Heart right ventricle (tissue), 16 donors: Measurements from ENCODE around the gene MACO1. TPM values are rescaled to one million over a fixed set of nuclear protein-coding genes. Genes with fewer than 3 reads are reported as not detected.
"Not testable (repeated sequence)": the region's sequence is repeated elsewhere in the genome, so short reads cannot be mapped to it uniquely, and the experiment has no call there.

Experiments
- ATAC-seq, 8 donors: fragments of 200-7000 bp; cut with Tn5 transposase; one replicate each; pipeline ENCODE4 v1.9.1; 2020; ENCODE audit warnings: mild to moderate bottlenecking in 8 of 8, moderate library complexity in 8 of 8, moderate number of reproducible peaks in 1 of 8
- DNase-seq, 2 donors: peaks; one replicate each; pipeline ENCODE4 v3.0.0-alpha.2; 2020
- H3K27ac ChIP-seq, 10 donors: fragments of 200-600 bp; sonication (generic) in 2 of 10; one replicate each; pipeline versions ENCODE4 v1.5.0 to v1.8.0; 2020 to 2022; ENCODE audit warnings: mild to moderate bottlenecking in 3 of 10
- H3K27me3 ChIP-seq, 7 donors: fragments of 200-600 bp; one replicate each; pipeline ENCODE4 v1.8.0; 2021 to 2022; ENCODE audit warnings: mild to moderate bottlenecking in 2 of 7
- H3K36me3 ChIP-seq, 9 donors: fragments of 200-600 bp; sonication (generic) in 1 of 9; one replicate each; pipeline versions ENCODE4 v1.5.0 to v1.8.0; 2020 to 2022; ENCODE audit warnings: mild to moderate bottlenecking in 2 of 9
- H3K4me1 ChIP-seq, 9 donors: fragments of 200-600 bp; sonication (generic) in 1 of 9; one replicate each; pipeline versions ENCODE4 v1.5.0 to v1.8.0; 2020 to 2022; ENCODE audit warnings: mild to moderate bottlenecking in 4 of 9
- H3K4me3 ChIP-seq, 10 donors: fragments of 200-600 bp; sonication (generic) in 2 of 10; one replicate each; pipeline versions ENCODE4 v1.5.0 to v1.8.0; 2020 to 2022; ENCODE audit warnings: mild to moderate bottlenecking in 7 of 10, moderate library complexity in 2 of 10
- H3K9me3 ChIP-seq, 11 donors: fragments of 200-600 bp in 10 of 11; sonication (generic) in 2 of 11; one replicate each; pipeline versions ENCODE4 v1.5.0 to v1.8.0; 2013 to 2022; ENCODE audit warnings: mild to moderate bottlenecking in 2 of 11, control low read depth in 1 of 11, moderate library complexity in 1 of 11
- CTCF ChIP-seq, 9 donors: fragments of 200-600 bp; sonication (generic) in 2 of 9; IDR thresholded peaks; one replicate each; pipeline versions ENCODE4 v1.5.0 to v1.8.0; 2021 to 2022; ENCODE audit warnings: antibody characterized with exemption in 9 of 9, mild to moderate bottlenecking in 5 of 9, moderate library complexity in 1 of 9
- WGBS, 2 donors: extraction: QIAGEN DNeasy Blood & Tissue Kit; methylation state at CpG; one replicate each; pipeline ENCODE4 v1.1.7; 2013; ENCODE audit warnings: inconsistent platforms in 1 of 2; 5-methylcytosine and 5-hydroxymethylcytosine counted together
- intact Hi-C, 10 donors: fragments of 100-400 bp; cut with DNase I; formaldehyde crosslinking; loops; one replicate each; pipeline versions ENCODE4 v1.11.1 to v1.14.2; 2022
- polyA plus RNA-seq, 2 donors: library from polyadenylated mRNA; stranded (reverse); fragments of 200-250 nt; gene quantifications; one replicate each; pipeline ENCODE4 v1.2.3, GENCODE V29; 2013
- total RNA-seq, 10 donors: library from RNA; stranded (reverse); fragmentation: NEBNext Ultra II Directional in 3 of 10; extraction: Animal tissue kit (Norgen Biotek cat#: 25700) in 3 of 10; gene quantifications; one replicate each; pipeline versions ENCODE4 v1.2.1 to v1.2.4, GENCODE V29; 2021 to 2023
- donor health status: Arrhythmogenic right ventricular cardiomyopathy.
- donor health status: ischemic (EF 13 %, LVEDD 7.1; RV severe dilation, severe dysfunction).
- donor health status: healthy with polysubstance abuse.
- donor health status: DM: no; HTN: yes; CAD: no.
- donor health status: DM: no; HTN: no; CAD: no.
- donor health status: ischemic (EF 25% LVEDD 6.9; RV normal size, moderate dysfunction).
- donor health status: ischemic (EF 25% LVEDD 5.7; RV mildly dilated, moderate dysfunction).
- donor health status: healthy.
- donor health status: DM: yes; HTN: yes; CAD: no.
- donor health status: Ischemic cardiomyopathy.
- donor health status: ischemic (EF 35%, LVEDD 5.7; RV mildly dilated, moderate dysfunction).
- donor health status: nonischemic (EF 11% LVEDD 7.7; RV severe dilation, severe dysfunction).
- donor health status: DM: yes; HTN: yes; CAD: no.
- donor health status: PGD.
- donor health status: ischemic (EF 29% LVEDD 5.4; RV normal size, mild dysfunction).
- donor health status: nonischemic (EF 23%, LVEDD 6.1; RV moderate dilation, normal function).

MACO1 gene
- total and polyA plus RNA-seq, 12 donors: 8.7 to 15.5 (median 13.2) TPM

DNA sequence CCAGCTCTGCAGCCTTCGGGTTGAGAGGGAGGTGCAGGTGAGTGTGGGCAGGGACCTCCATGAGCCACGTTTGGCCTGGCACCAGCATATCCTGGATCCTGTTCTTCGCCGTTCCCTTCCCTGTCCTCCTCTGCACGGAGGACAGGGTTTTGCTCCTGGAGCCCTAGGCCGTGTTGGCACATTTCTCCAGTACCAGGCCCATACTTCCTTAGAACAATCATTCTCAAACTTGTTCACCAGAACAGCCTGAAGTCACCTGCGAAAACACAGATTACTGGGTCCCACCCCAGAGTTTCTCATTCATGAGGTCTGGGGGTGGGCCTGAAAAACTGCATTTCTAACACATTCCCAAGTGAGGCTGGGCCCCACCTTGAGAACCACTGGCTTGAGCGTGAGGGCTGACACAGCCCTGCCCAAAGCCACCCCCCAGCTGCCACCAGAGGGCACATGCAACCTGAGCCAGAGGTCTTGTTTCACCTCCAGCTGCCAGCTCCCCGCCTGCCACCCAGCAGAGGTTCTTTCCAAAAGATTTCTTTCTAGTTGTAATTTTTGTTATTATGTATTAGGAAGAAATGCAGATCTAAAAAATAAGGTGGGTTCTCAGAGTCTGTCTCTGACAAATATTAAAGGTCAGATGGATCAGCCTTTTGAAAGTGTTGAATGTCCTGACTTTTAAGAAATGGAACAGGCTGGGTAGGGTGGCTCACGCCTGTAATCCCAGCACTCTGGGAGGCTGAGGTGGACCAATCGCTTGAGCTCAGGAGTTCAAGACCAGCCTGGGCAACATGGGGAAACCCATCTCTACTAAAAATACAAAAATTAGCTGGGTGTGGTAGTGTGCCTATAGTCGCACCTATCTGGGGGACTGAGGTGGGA is 73.1 kb downstream of the MACO1 start:
- Histone ChIP-seq H3K27ac (no peak overlapping the region), H3K27me3 (no peaks in the 10 kb centered on the region), H3K36me3 (peaks cover 0 to 26% (median 4%) of the 10 kb centered on the region in 9 donors), H3K9me3 (no peaks in the 10 kb centered on the region), H3K4me3 (no peak overlapping the region), H3K4me1 (peaks cover 0 to 35% (median 7%) of the 10 kb centered on the region in 9 donors)
- TF ChIP-seq CTCF (IDR thresholded peaks at IDR 0.05): peak; percentile 26 to 68 (median 54)
- ATAC-seq: peak in 7 of 8 donors; percentile 60 to 87 (median 84)
- DNase-seq: peak; percentile 53 to 58
- intact Hi-C loops: loop anchor here in 3 of 10 donors (5.0 to 10.0 kb wide), 3 partner anchors 294 to 311 kb away; partner anchors contain the start of gene MTFR1L (in 1 of the 3)
- 84 to 86% methylated on average over 12 of the region's 12 CpGs for WGBS, 2 donors

DNA sequence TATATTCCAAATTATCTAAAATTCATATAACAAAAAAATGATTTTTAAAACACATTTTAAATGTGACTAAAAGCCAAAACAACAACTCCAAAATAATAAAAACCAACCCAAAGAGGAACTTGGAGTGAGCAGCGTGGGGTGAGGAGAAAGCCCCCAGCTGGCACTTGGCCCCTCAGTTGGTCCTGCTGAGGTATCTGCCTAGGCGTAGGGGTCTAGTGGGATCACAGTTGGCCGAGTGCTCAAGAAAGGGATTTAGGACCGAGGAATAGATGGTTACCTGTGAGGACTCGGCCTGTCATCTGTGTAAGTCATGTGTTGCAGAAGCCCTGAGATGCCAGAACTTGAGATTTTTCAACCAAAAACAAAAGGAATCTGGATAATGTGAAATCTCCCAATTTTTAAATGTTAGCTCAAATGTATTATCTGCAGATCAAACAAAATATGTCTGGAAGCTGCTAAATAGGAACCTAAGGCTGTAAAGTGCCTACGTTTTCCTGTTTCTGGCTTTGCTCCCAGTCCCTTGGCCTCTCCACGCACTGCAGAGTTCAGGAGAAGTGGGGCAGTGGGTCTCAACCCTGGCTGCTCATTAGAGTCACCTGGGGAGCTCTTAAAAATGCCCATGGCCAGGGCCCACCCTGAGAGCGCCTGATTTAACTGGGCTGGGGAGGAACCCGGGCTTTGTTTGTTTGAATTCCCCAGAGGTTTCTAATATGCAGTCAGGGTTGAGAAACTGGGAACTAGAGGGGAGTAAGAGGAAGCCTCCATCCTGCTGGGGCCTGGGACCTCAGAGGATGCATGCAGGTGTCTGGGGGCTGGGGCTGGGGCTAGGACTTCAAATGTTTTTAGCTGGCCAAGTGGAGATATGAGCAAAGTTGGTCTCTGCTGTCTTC is 74.3 kb downstream of the MACO1 start:
- Histone ChIP-seq H3K27ac (no peak overlapping the region), H3K4me1 (peaks cover 0 to 35% (median 7%) of the 10 kb centered on the region in 9 donors), H3K36me3 (peaks cover 0 to 18% (median 0%) of the 10 kb centered on the region in 9 donors), H3K9me3 (no peaks in the 10 kb centered on the region), H3K4me3 (no peak overlapping the region), H3K27me3 (no peaks in the 10 kb centered on the region)
- WGBS, 2 donors: 71 to 74% methylated on average over 9 of the region's 9 CpGs
- TF ChIP-seq CTCF (IDR thresholded peaks at IDR 0.05): no peak
- intact Hi-C loops: loop anchor here in 3 of 10 donors (5.0 to 10.0 kb wide), 3 partner anchors 292 to 310 kb away; partner anchors contain the start of gene MTFR1L (in 1 of the 3)
- ATAC-seq (peak in 1 of 8 donors; percentile 38), DNase-seq (no peak)

DNA sequence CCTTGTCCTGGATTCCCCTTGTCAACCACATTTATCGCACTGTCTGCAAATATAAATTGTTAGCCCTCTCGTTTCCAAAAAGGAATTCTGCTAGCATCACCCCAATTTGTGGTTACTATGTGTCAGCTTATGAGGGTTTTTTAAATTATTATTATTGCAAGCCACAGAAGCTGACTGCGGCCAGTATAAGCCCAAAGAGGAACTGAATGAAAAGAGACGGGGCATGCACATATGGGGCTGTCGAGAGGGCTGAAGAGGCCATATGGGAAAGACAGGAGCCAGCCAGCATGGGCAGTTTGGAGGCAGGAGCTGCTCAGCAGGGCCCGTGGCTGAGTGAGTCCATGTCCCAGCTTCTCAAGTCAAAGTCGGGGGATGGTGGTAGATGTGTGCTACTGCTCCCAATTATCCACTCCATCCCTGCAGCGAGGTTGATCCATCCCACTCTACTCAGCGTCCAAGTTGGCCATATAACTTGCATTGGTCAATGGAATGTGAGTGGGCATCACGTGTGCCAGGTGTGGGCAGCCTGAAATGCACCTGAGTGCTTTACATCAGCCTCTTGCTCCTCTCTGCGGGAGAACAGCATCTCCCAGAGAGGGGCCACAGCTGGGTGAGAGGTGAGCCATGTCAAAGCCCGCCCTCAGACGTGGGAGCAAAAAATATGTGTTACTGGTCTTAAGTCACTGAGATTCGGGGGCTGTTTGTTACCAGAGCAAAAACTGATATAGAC is 75.1 kb downstream of the MACO1 start:
- intact Hi-C loops: loop anchor here in 1 of 10 donors (10.0 kb wide), 1 partner anchor 309 kb away; the partner anchor contains the start of gene MTFR1L
- WGBS, 2 donors: 83 to 86% methylated on average over 14 of the region's 14 CpGs
- H3K36me3 ChIP-seq: peaks cover 0 to 9% (median 0%) of the 10 kb centered on the region in 9 donors

GRCh38 chr1:25506566-25507463 is 76.1 kb downstream of the MACO1 start:
- Histone ChIP-seq H3K4me1 (peaks cover 0 to 21% (median 3%) of the 10 kb centered on the region in 9 donors), H3K4me3 (peak overlapping the region in 2 of 10 donors; percentile 8 to 12)
- not testable (repeated sequence) for H3K27ac ChIP-seq, H3K9me3 ChIP-seq, ATAC-seq, H3K36me3 ChIP-seq, H3K27me3 ChIP-seq, DNase-seq
- intact Hi-C loops: loop anchor here in 1 of 10 donors (10.0 kb wide), 1 partner anchor 308 kb away; the partner anchor contains the start of gene MTFR1L
- 57 to 59% methylated on average over 29 to 33 of the region's 37 CpGs for WGBS, 2 donors

More for the DNA sequence above, 75.1 kb downstream of the MACO1 start:
- Histone ChIP-seq H3K27me3 (no peaks in the 10 kb centered on the region), H3K27ac (no peak overlapping the region), H3K4me3 (no peak overlapping the region), H3K4me1 (peaks cover 0 to 28% (median 4%) of the 10 kb centered on the region in 9 donors), H3K9me3 (no peaks in the 10 kb centered on the region)
- ATAC-seq (peak in 1 of 8 donors; percentile 38), DNase-seq (no peak)
- no peak for TF ChIP-seq CTCF (IDR thresholded peaks at IDR 0.05)
